Endothelial cell of umbilical vein (primary cell): ENCODE data around the gene SGPL1. TPM values are rescaled to one million over a fixed set of nuclear protein-coding genes. Genes with fewer than 3 reads are reported as not detected.

ENCODE experiments used
- BruUV-seq: library from RNA; stranded (reverse); fragments of 400-500 nt; replicated peaks from 2 replicates; lab custom pipeline; 2021; lab: Mats Ljungman, UMichigan
- CTCF ChIA-PET: fragments of 300-600, 350-600 bp; sonication (Branson Sonifier 250); formaldehyde crosslinking; loops from one replicate; lab custom pipeline; 2021; ENCODE audit warnings: antibody characterized with exemption, inconsistent platforms; lab: Charles Lee
- POLR2A ChIA-PET: fragments of 300-600, 350-600 bp; sonication (Branson Sonifier 250); formaldehyde crosslinking; loops from one replicate; lab custom pipeline; 2021; ENCODE audit warnings: antibody characterized with exemption, inconsistent platforms; lab: Charles Lee
- DNase-seq: peaks from one replicate; pipeline ENCODE4 v3.0.0-alpha.2; 2011; ENCODE audit warnings: low read depth, low spot score
- FAIRE-seq: peaks from 2 replicates; lab custom pipeline; 2011; peaks lifted over from hg19 to GRCh38; lab: Jason Lieb, UNC
- H2AFZ ChIP-seq: 2 replicates; pipeline ENCODE4 v1.6.0; 2012; ENCODE audit warnings: low read depth, low read length, control low read depth, inconsistent platforms
- H3K27ac ChIP-seq: 2 replicates; pipeline ENCODE4 v1.5.1; 2011; ENCODE audit warnings: low read depth, mild to moderate bottlenecking, control low read depth, low read length, moderate library complexity; ENCODE audit not compliant: insufficient read depth
- H3K27me3 ChIP-seq, 2 experiments: 2 replicates each; pipeline versions ENCODE4 v1.6.0 to v1.6.1; 2011; ENCODE audit warnings: low read length in 2 of 2, mixed read lengths in 1 of 2; ENCODE audit not compliant: control insufficient read depth in 2 of 2, insufficient read depth in 2 of 2
- H3K36me3 ChIP-seq, 2 experiments: 2 replicates in 1 of 2; 3 replicates in 1 of 2; pipeline ENCODE4 v1.5.1; 2011; ENCODE audit warnings: low read length in 2 of 2, mild to moderate bottlenecking in 1 of 2, moderate library complexity in 1 of 2; ENCODE audit not compliant: control insufficient read depth in 2 of 2, insufficient read depth in 2 of 2; ENCODE audit errors: extremely low read depth in 1 of 2
- H3K4me1 ChIP-seq: 3 replicates; pipeline ENCODE4 v1.5.1; 2011; ENCODE audit warnings: mild to moderate bottlenecking, low read length; ENCODE audit not compliant: control insufficient read depth, insufficient read depth; ENCODE audit errors: extremely low read depth
- H3K4me2 ChIP-seq: 2 replicates; pipeline ENCODE4 v1.6.1; 2011; ENCODE audit warnings: low read length, control low read depth, mixed read lengths; ENCODE audit not compliant: insufficient read depth
- H3K4me3 ChIP-seq, 3 experiments: fragments of 200-600 bp in 1 of 3; sonication (generic), shearing (Covaris generic) in 1 of 3; replicated peaks in 1 of 3; 2 replicates each; pipeline ENCODE4 v1.5.1; 2011 to 2016; ENCODE audit warnings: control low read depth in 3 of 3, low read length in 3 of 3, mild to moderate bottlenecking in 2 of 3, inconsistent platforms in 1 of 3, low read depth in 1 of 3, moderate library complexity in 1 of 3; ENCODE audit not compliant: insufficient read depth in 1 of 3
- H3K79me2 ChIP-seq: 2 replicates; pipeline ENCODE4 v1.6.0; 2012; ENCODE audit warnings: low read length, inconsistent platforms; ENCODE audit not compliant: control insufficient read depth, insufficient read depth
- H3K9ac ChIP-seq: replicated peaks from 2 replicates; pipeline ENCODE3; 2011; ENCODE audit warnings: low read length, control low read depth; ENCODE audit not compliant: insufficient read depth; ENCODE audit errors: extremely low read depth
- H3K9me1 ChIP-seq: replicated peaks from 3 replicates; pipeline ENCODE4 v1.6.0; 2011; ENCODE audit warnings: mild to moderate bottlenecking, low read length; ENCODE audit not compliant: control insufficient read depth, insufficient read depth; ENCODE audit errors: extremely low read depth
- H3K9me3 ChIP-seq: replicated peaks from 2 replicates; pipeline ENCODE4 v1.5.1; 2012; ENCODE audit warnings: low read length, inconsistent platforms; ENCODE audit not compliant: control insufficient read depth, insufficient read depth
- H4K20me1 ChIP-seq: replicated peaks from 2 replicates; pipeline ENCODE3; 2011; ENCODE audit warnings: mild to moderate bottlenecking, low read length; ENCODE audit not compliant: control insufficient read depth, insufficient read depth; ENCODE audit errors: extremely low read depth
- CTCF ChIP-seq, 2 donors: IDR thresholded peaks; 1 replicate in 1 of 2; 2 replicates in 1 of 2; pipeline ENCODE4 v1.5.1; 2011; ENCODE audit warnings: low read length in 2 of 2, mild to moderate bottlenecking in 2 of 2, moderate library complexity in 2 of 2, control low read depth in 1 of 2, inconsistent platforms in 1 of 2, low read depth in 1 of 2; ENCODE audit not compliant: insufficient read depth in 1 of 2; ENCODE audit errors: extremely low read depth in 1 of 2
- EZH2 ChIP-seq: IDR thresholded peaks from 2 replicates; pipeline ENCODE4 v1.6.1; 2012; ENCODE audit warnings: borderline replicate concordance, low read depth, mild to moderate bottlenecking, moderate library complexity, low read length, inconsistent platforms; ENCODE audit not compliant: severe bottlenecking
- FOS ChIP-seq: IDR thresholded peaks from 2 replicates; pipeline ENCODE4 v1.6.1; 2011; ENCODE audit warnings: mild to moderate bottlenecking, low read length, moderate library complexity, borderline replicate concordance; ENCODE audit not compliant: insufficient read depth
- GATA2 ChIP-seq: IDR thresholded peaks from 2 replicates; pipeline ENCODE4 v1.7.0; 2011; ENCODE audit warnings: low read depth, mild to moderate bottlenecking, moderate library complexity, mixed read lengths, low read length; ENCODE audit not compliant: insufficient read length, insufficient read depth
- JUN ChIP-seq: IDR thresholded peaks from 2 replicates; pipeline ENCODE4 v1.6.1; 2011; ENCODE audit warnings: borderline replicate concordance, low read depth; ENCODE audit not compliant: insufficient read length, insufficient read depth
- MYC ChIP-seq: IDR thresholded peaks from one replicate; pipeline ENCODE4 v1.6.1; 2011; ENCODE audit warnings: mild to moderate bottlenecking, low read depth, low read length
- POLR2A ChIP-seq: IDR thresholded peaks from 2 replicates; pipeline ENCODE4 v1.6.1; 2012; ENCODE audit warnings: low read depth, mild to moderate bottlenecking, control low read depth, low read length
- POLR2AphosphoS5 ChIP-seq: IDR thresholded peaks from 2 replicates; pipeline ENCODE4 v1.6.1; 2012; ENCODE audit warnings: low read depth, mild to moderate bottlenecking, control low read depth, low read length, moderate library complexity; ENCODE audit not compliant: insufficient read depth
- dilution Hi-C: fragments of 300-500 bp; cut with MboI; formaldehyde crosslinking; loops from one replicate; pipeline ENCODE4 v1.15.0; 2019; ENCODE audit warnings: low sequenced_read_pairs; ENCODE audit not compliant: extremely low pct_ligation_motif_present
- intact Hi-C: fragments of 100-400 bp; cut with micrococcal nuclease; formaldehyde crosslinking; loops from one replicate; pipeline ENCODE4 v1.10.0; 2022
- polyA plus RNA-seq, 4 experiments: library from polyadenylated mRNA; depleted of rRNA in 3 of 4; stranded (reverse) in 3 of 4; unstranded in 1 of 4; fragments of >200 nt; gene quantifications; 2 replicates each; pipeline versions ENCODE4 v1.2.1 to v1.2.3, GENCODE V29; 2011 to 2012; ENCODE audit warnings: missing spikeins in 1 of 4
- total RNA-seq: library from RNA; stranded (reverse); gene quantifications from 2 replicates; pipeline ENCODE4 v1.2.3, GENCODE V29; 2021
- TF ChIP-seq, protein P1 (sequence below): IDR thresholded peaks from 2 replicates; pipeline ENCODE4 v1.6.1; 2011; ENCODE audit not compliant: insufficient read depth, insufficient read length

Gene SGPL1
- total and polyA plus RNA-seq, 2 donors (not counting 3 experiments of a cell fraction or from before 2014, with no cell fraction given), result 11.4 to 25.2 TPM

DNA sequence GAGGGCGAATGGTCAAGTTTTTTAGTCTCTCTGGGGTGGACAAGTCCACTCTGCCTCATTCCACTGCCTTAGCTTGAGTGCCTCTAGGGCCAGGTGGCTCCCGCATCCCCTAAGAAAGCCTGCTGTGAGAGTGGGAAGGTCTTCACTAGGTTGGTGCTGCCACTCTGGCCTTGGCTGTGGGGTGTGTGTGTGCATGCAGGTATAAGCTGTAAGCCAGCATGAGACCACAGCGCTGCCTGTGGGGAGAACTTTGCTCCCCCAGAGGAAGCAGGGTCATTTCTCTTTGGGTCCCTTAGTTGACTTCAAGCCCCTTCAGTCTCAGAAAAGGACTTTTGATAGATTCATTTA, 98.1 kb downstream of the SGPL1 start:
- Histone ChIP-seq H3K9me3 (no peaks in the 10 kb centered on the region), H3K9ac (no peak overlapping the region), H4K20me1 (no peaks in the 10 kb centered on the region), H3K27me3 (peaks cover 0 to 10% of the 10 kb centered on the region in 2 experiments), H3K9me1 (no peaks in the 10 kb centered on the region), H3K4me3 (no peak overlapping the region), H3K27ac (no peak overlapping the region), H3K4me2 (no peak overlapping the region), H3K4me1 (no peaks in the 10 kb centered on the region), H3K79me2 (no peaks in the 10 kb centered on the region), H2AFZ (no peak overlapping the region), H3K36me3 (no peaks in the 10 kb centered on the region)
- intact Hi-C loops (no loop called here), dilution Hi-C loops (no loop called here)
- ChIA-PET POLR2A (no interaction called here), CTCF (interaction anchor here (3.6 kb wide), 1 partner anchor 11 kb away, joined by 15 read pairs; no protein-coding TSS in a partner anchor)
- BruUV-seq, result no TSS peak
- no peak for FAIRE-seq
- TF ChIP-seq CTCF (IDR thresholded peaks at IDR 0.05; ENCODE audit: extremely low read depth in 1 of 2, insufficient read depth in 1 of 2, low read depth in 1 of 2, low read length in 2 of 2) (no peak), POLR2AphosphoS5 (no peak), JUN (no peak), GATA2 (no peak), FOS (no peak), MYC (no peak), POLR2A (no peak), EZH2 (no peak)
- TF ChIP-seq, protein P1, sequence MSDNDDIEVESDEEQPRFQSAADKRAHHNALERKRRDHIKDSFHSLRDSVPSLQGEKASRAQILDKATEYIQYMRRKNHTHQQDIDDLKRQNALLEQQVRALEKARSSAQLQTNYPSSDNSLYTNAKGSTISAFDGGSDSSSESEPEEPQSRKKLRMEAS, result no peak
- DNase-seq, result no peak
